Measurements from ENCODE around the gene PDE4B. TPM values are rescaled to one million over a fixed set of nuclear protein-coding genes. Genes with fewer than 3 reads are reported as not detected.

Gene PDE4B
- total RNA-seq, 1 donor from 2014 or later: 7.6 TPM

GRCh38 chr1:66069976-66070876 is 277.5 kb downstream of the PDE4B start:
- FAIRE-seq: no peak

GRCh38 chr1:66073388-66073787 is 280.7 kb downstream of the PDE4B start:
- H3K27me3 ChIP-seq (ENCODE audit: insufficient read depth, low read length): no peaks in the 10 kb centered on the region
- no peaks in the 10 kb centered on the region for H3K9me3 ChIP-seq (ENCODE audit: insufficient read depth, low read depth, low read length)
- H3K9ac ChIP-seq (ENCODE audit: low read length): no peak overlapping the region
- FAIRE-seq (no peak), DNase-seq (ENCODE audit: low read depth) (no peak)
- Mint-ChIP-seq H3K27me3 (ENCODE audit: low read depth, unreplicated experiment) (no peaks in the 10 kb centered on the region), H3K27ac (ENCODE audit: unreplicated experiment) (no peak overlapping the region), H3K36me3 (ENCODE audit: low read depth, unreplicated experiment) (no peaks in the 10 kb centered on the region), H3K4me3 (ENCODE audit: unreplicated experiment) (no peak overlapping the region), H3K9me3 (ENCODE audit: unreplicated experiment) (no peaks in the 10 kb centered on the region), H3K4me1 (ENCODE audit: low read depth, unreplicated experiment) (no peaks in the 10 kb centered on the region)
- no peaks in the 10 kb centered on the region for H3K79me2 ChIP-seq (ENCODE audit: insufficient read depth, low read length)
- TF ChIP-seq EZH2 (IDR thresholded peaks at IDR 0.05; ENCODE audit: insufficient read depth, low read length) (no peak), CTCF (IDR thresholded peaks at IDR 0.05; ENCODE audit: insufficient read depth, low read depth, low read length) (no peak)
- H3K4me2 ChIP-seq (ENCODE audit: low read length): no peak overlapping the region
- no peaks in the 10 kb centered on the region for H4K20me1 ChIP-seq (ENCODE audit: insufficient read depth, low read length)
- no peak overlapping the region for H3K4me3 ChIP-seq (ENCODE audit: insufficient read depth, low read depth, low read length)
- H2AFZ ChIP-seq (ENCODE audit: low read depth, low read length): no peak overlapping the region
- no peak overlapping the region for H3K27ac ChIP-seq (ENCODE audit: low read depth, low read length)
- no peaks in the 10 kb centered on the region for H3K4me1 ChIP-seq (ENCODE audit: insufficient read depth, low read length)
- H3K36me3 ChIP-seq (ENCODE audit: insufficient read depth, low read length): no peaks in the 10 kb centered on the region

More at GRCh38 chr1:66069976-66070876, 277.5 kb downstream of the PDE4B start:
- Histone ChIP-seq H2AFZ (ENCODE audit: low read depth, low read length) (no peak overlapping the region), H3K9ac (ENCODE audit: low read length) (no peak overlapping the region), H3K4me1 (ENCODE audit: insufficient read depth, low read length) (no peaks in the 10 kb centered on the region), H3K27ac (ENCODE audit: low read depth, low read length) (no peak overlapping the region), H3K36me3 (ENCODE audit: insufficient read depth, low read length) (no peaks in the 10 kb centered on the region), H4K20me1 (ENCODE audit: insufficient read depth, low read length) (no peaks in the 10 kb centered on the region), H3K4me3 (ENCODE audit: insufficient read depth, low read depth, low read length) (no peak overlapping the region), H3K27me3 (ENCODE audit: insufficient read depth, low read length) (no peaks in the 10 kb centered on the region), H3K9me3 (ENCODE audit: insufficient read depth, low read depth, low read length) (no peaks in the 10 kb centered on the region), H3K79me2 (ENCODE audit: insufficient read depth, low read length) (no peaks in the 10 kb centered on the region), H3K4me2 (ENCODE audit: low read length) (no peak overlapping the region)
- DNase-seq (ENCODE audit: low read depth): no peak
- no peaks in the 10 kb centered on the region for H3K4me1 Mint-ChIP-seq (ENCODE audit: low read depth, unreplicated experiment)
- no peak overlapping the region for H3K27ac Mint-ChIP-seq (ENCODE audit: unreplicated experiment)
- H3K27me3 Mint-ChIP-seq (ENCODE audit: low read depth, unreplicated experiment): no peaks in the 10 kb centered on the region
- no peak overlapping the region for H3K4me3 Mint-ChIP-seq (ENCODE audit: unreplicated experiment)
- peaks cover 1% of the 10 kb centered on the region for H3K9me3 Mint-ChIP-seq (ENCODE audit: unreplicated experiment)
- no peak for TF ChIP-seq EZH2 (IDR thresholded peaks at IDR 0.05; ENCODE audit: insufficient read depth, low read length)
- no peak for TF ChIP-seq CTCF (IDR thresholded peaks at IDR 0.05; ENCODE audit: insufficient read depth, low read depth, low read length)
- no peaks in the 10 kb centered on the region for H3K36me3 Mint-ChIP-seq (ENCODE audit: low read depth, unreplicated experiment)

- Histone ChIP-seq H3K9ac (ENCODE audit: low read length) (no peak overlapping the region), H3K4me2 (ENCODE audit: low read length) (no peak overlapping the region), H3K4me1 (ENCODE audit: insufficient read depth, low read length) (no peaks in the 10 kb centered on the region), H3K36me3 (ENCODE audit: insufficient read depth, low read length) (no peaks in the 10 kb centered on the region), H3K27me3 (ENCODE audit: insufficient read depth, low read length) (no peaks in the 10 kb centered on the region), H4K20me1 (ENCODE audit: insufficient read depth, low read length) (no peaks in the 10 kb centered on the region), H2AFZ (ENCODE audit: low read depth, low read length) (no peak overlapping the region), H3K79me2 (ENCODE audit: insufficient read depth, low read length) (no peaks in the 10 kb centered on the region), H3K4me3 (ENCODE audit: insufficient read depth, low read depth, low read length) (no peak overlapping the region), H3K9me3 (ENCODE audit: insufficient read depth, low read depth, low read length) (no peaks in the 10 kb centered on the region), H3K27ac (ENCODE audit: low read depth, low read length) (no peak overlapping the region)
- no peaks in the 10 kb centered on the region for H3K36me3 Mint-ChIP-seq (ENCODE audit: low read depth, unreplicated experiment)
- TF ChIP-seq CTCF (IDR thresholded peaks at IDR 0.05; ENCODE audit: insufficient read depth, low read depth, low read length): no peak
- TF ChIP-seq EZH2 (IDR thresholded peaks at IDR 0.05; ENCODE audit: insufficient read depth, low read length): no peak
- H3K4me3 Mint-ChIP-seq (ENCODE audit: unreplicated experiment): no peak overlapping the region
- no peaks in the 10 kb centered on the region for H3K27me3 Mint-ChIP-seq (ENCODE audit: low read depth, unreplicated experiment)
- H3K4me1 Mint-ChIP-seq (ENCODE audit: low read depth, unreplicated experiment): no peaks in the 10 kb centered on the region
- FAIRE-seq: no peak
- H3K27ac Mint-ChIP-seq (ENCODE audit: unreplicated experiment): no peak overlapping the region
- no peaks in the 10 kb centered on the region for H3K9me3 Mint-ChIP-seq (ENCODE audit: unreplicated experiment)
- no peak for DNase-seq (ENCODE audit: low read depth)
Observed at GRCh38 chr1:66074147-66074546, 281.5 kb downstream of the PDE4B start.
